SU-DHL-6 (cell line): ENCODE data around the gene CCDC27.

Experiments used
- EZH2phosphoT487 ChIP-seq: fragments of 200-600 bp; sonication (generic), shearing (Covaris generic); conservative IDR thresholded peaks from 2 replicates; pipeline ENCODE4 v1.6.1; 2018; ENCODE audit warnings: mild to moderate bottlenecking, antibody characterized with exemption, low read length, moderate library complexity, mixed read lengths
- TF ChIP-seq, protein P1 (sequence below): fragments of 200-600 bp; sonication (generic); IDR thresholded peaks from one replicate; pipeline ENCODE4 v1.5.1; 2017; ENCODE audit warnings: antibody characterized with exemption, mild to moderate bottlenecking, low read length, moderate library complexity; ENCODE audit not compliant: insufficient read depth, poor library complexity, severe bottlenecking

DNA sequence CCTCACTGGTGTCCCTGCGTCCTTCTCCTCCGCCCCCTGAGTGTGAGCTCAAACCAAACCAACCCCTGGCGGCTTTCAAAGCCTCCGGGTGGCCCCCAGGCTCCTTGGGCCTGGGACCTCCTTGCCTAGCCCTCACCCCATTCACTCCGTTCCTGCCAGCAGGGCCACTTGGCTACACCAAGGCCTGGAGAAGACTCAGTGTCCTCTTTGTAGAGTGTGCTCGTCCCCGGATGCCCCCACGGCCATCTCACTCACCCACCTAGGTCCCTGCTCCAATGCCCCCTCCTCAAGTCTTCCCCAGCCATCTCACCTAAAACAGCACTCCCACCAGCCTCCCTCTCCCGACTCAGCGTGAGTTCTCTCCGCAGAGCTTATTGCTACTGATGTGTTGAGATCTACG lies 7.2 kb upstream of the CCDC27 start:
- TF ChIP-seq, protein P1, sequence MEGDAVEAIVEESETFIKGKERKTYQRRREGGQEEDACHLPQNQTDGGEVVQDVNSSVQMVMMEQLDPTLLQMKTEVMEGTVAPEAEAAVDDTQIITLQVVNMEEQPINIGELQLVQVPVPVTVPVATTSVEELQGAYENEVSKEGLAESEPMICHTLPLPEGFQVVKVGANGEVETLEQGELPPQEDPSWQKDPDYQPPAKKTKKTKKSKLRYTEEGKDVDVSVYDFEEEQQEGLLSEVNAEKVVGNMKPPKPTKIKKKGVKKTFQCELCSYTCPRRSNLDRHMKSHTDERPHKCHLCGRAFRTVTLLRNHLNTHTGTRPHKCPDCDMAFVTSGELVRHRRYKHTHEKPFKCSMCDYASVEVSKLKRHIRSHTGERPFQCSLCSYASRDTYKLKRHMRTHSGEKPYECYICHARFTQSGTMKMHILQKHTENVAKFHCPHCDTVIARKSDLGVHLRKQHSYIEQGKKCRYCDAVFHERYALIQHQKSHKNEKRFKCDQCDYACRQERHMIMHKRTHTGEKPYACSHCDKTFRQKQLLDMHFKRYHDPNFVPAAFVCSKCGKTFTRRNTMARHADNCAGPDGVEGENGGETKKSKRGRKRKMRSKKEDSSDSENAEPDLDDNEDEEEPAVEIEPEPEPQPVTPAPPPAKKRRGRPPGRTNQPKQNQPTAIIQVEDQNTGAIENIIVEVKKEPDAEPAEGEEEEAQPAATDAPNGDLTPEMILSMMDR: no peak
- no peak for TF ChIP-seq EZH2phosphoT487
